Measurements from ENCODE around the gene SAMD4A.

DNA sequence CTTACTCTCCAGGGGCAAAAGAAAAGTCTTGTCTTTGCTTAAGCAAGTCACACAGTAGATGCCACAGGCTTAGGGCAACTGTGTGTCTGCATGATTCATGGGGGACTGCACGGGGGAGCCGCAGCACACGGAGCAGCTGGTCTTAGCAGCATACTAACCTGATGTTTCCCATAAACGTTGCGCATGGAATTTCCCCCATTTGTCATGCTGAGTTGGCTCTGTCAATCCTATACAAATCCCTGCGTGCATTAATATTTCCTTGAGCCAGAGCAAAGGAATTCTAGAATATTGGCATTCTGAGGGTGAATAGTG is 71.2 kb downstream of the SAMD4A start:
- TF ChIP-seq POLR2A (IDR thresholded peaks at IDR 0.05; ENCODE audit: low read depth, low read length) (no peak), PAX5 (IDR thresholded peaks at IDR 0.05; ENCODE audit: insufficient read depth, low read length, severe bottlenecking) (no peak)

All from GM12891 (cell line).